Right lobe of liver (tissue), 6 donors: ENCODE results near the gene CACNA1D. TPM values are rescaled to one million over a fixed set of nuclear protein-coding genes. Genes with fewer than 3 reads are reported as not detected.

Source experiments
- ATAC-seq, 4 donors: fragments of 200-7000 bp; cut with Tn5 transposase; one replicate each; pipeline ENCODE4 v1.9.1; 2020; ENCODE audit warnings: mild to moderate bottlenecking in 4 of 4, moderate library complexity in 4 of 4
- DNase-seq, 3 donors: peaks; one replicate each; pipeline ENCODE4 v3.0.0-alpha.2; 2020
- H3K27ac ChIP-seq, 3 donors: fragments of 200-600 bp; one replicate each; pipeline ENCODE4 v1.8.0; 2022
- H3K27me3 ChIP-seq, 2 donors: fragments of 200-600 bp; one replicate each; pipeline ENCODE4 v1.8.0; 2022
- H3K36me3 ChIP-seq, 4 donors: fragments of 200-600 bp; sonication (generic) in 1 of 4; one replicate each; pipeline versions ENCODE4 v1.5.1 to v1.8.0; 2017 to 2022; ENCODE audit warnings: control low read depth in 1 of 4
- H3K4me1 ChIP-seq, 4 donors: fragments of 200-600 bp; sonication (generic) in 1 of 4; one replicate each; pipeline versions ENCODE4 v1.5.1 to v1.8.0; 2017 to 2022; ENCODE audit warnings: control low read depth in 1 of 4
- H3K4me3 ChIP-seq, 3 donors: fragments of 200-600 bp; one replicate each; pipeline ENCODE4 v1.8.0; 2022
- H3K9me3 ChIP-seq, 4 donors: fragments of 200-600 bp; sonication (generic) in 1 of 4; one replicate each; pipeline versions ENCODE4 v1.5.1 to v1.8.0; 2017 to 2022; ENCODE audit warnings: control low read depth in 1 of 4
- CTCF ChIP-seq, 4 donors: fragments of 200-600 bp in 3 of 4; fragments of 450-650 bp in 1 of 4; IDR thresholded peaks; one replicate each; pipeline versions ENCODE4 v1.5.1 to v1.8.0; 2016 to 2022; ENCODE audit warnings: antibody characterized with exemption in 4 of 4, mild to moderate bottlenecking in 2 of 4
- POLR2A ChIP-seq: fragments of 450-650 bp; IDR thresholded peaks from one replicate; pipeline ENCODE4 v1.6.1; 2017; ENCODE audit warnings: antibody characterized with exemption, mild to moderate bottlenecking
- WGBS: methylation state at CpG from one replicate; pipeline ENCODE4 v1.1.6; 2018; ENCODE audit warnings: low coverage, low lambda C conversion rate; ENCODE audit not compliant: insufficient coverage; ENCODE audit errors: missing lambda C conversion rate; 5-methylcytosine and 5-hydroxymethylcytosine counted together
- intact Hi-C, 2 donors: fragments of 100-400 bp; cut with DNase I; formaldehyde crosslinking; loops; one replicate each; pipeline versions ENCODE4 v1.11.2 to v1.14.1; 2022
- total RNA-seq, 6 experiments: library from RNA; depleted of rRNA in 2 of 6; stranded (reverse); fragments of >200 nt in 2 of 6; fragmentation: NEBNext Ultra II Directional in 3 of 6; extraction: Animal tissue kit (Norgen Biotek cat#: 25700) in 3 of 6; gene quantifications; one replicate each; pipeline versions ENCODE4 v1.1.0 to v1.2.4, GENCODE V29; 2016 to 2023
- donor health status: DM: no; HTN: yes; CAD: no.
- donor health status: DM: no; HTN: no; CAD: no.
- donor health status: DM: no; HTN: no; CAD: no.
- donor health status: DM: no; HTN: yes; CAD: no.
- donor health status: DM: no; HTN: yes; CAD: no.

CACNA1D gene
- total RNA-seq, 6 experiments from 2014 or later = 5.5 to 12.7 (median 9.3) TPM

GRCh38 chr3:53671961-53672299, 177.5 kb downstream of the CACNA1D start:
- no CpG with 5 or more reads among the region's 1 CpG for WGBS
- ATAC-seq = no peak
- intact Hi-C loops = no loop called here
- peaks cover 0 to 2% (median 0%) of the 10 kb centered on the region in 4 donors for H3K9me3 ChIP-seq
- H3K4me3 ChIP-seq = no peak overlapping the region
- no peaks in the 10 kb centered on the region for H3K36me3 ChIP-seq
- H3K4me1 ChIP-seq = no peaks in the 10 kb centered on the region
- no peaks in the 10 kb centered on the region for H3K27me3 ChIP-seq
- TF ChIP-seq CTCF (IDR thresholded peaks at IDR 0.05) (no peak), POLR2A (no peak)
- no peak overlapping the region for H3K27ac ChIP-seq
- no peak for DNase-seq

GRCh38 chr3:53672981-53673380, 178.6 kb downstream of the CACNA1D start:
- 88% methylated on average over 5 of the region's 5 CpGs for WGBS
- ATAC-seq = no peak

GRCh38 chr3:53673722-53674350, 179.4 kb downstream of the CACNA1D start:
- Histone ChIP-seq H3K9me3 (no peaks in the 10 kb centered on the region), H3K27ac (no peak overlapping the region), H3K4me3 (no peak overlapping the region), H3K36me3 (no peaks in the 10 kb centered on the region), H3K4me1 (no peaks in the 10 kb centered on the region), H3K27me3 (no peaks in the 10 kb centered on the region)
- 75% methylated on average over 10 of the region's 10 CpGs for WGBS
- no peak for TF ChIP-seq CTCF (IDR thresholded peaks at IDR 0.05)
- TF ChIP-seq POLR2A = no peak
- intact Hi-C loops = no loop called here
- ATAC-seq = no peak
- no peak for DNase-seq

More at GRCh38 chr3:53672981-53673380, 178.6 kb downstream of the CACNA1D start:
- no peak for DNase-seq
- no peak for TF ChIP-seq CTCF (IDR thresholded peaks at IDR 0.05)
- no peak for TF ChIP-seq POLR2A
- no peak overlapping the region for H3K4me3 ChIP-seq
- H3K27me3 ChIP-seq = no peaks in the 10 kb centered on the region
- intact Hi-C loops = no loop called here
- H3K36me3 ChIP-seq = no peaks in the 10 kb centered on the region
- no peak overlapping the region for H3K27ac ChIP-seq
- no peaks in the 10 kb centered on the region for H3K9me3 ChIP-seq
- H3K4me1 ChIP-seq = no peaks in the 10 kb centered on the region

GRCh38 chr3:53674582-53674981, 180.2 kb downstream of the CACNA1D start:
- ATAC-seq (no peak), DNase-seq (no peak)
- intact Hi-C loops = no loop called here
- no peaks in the 10 kb centered on the region for H3K9me3 ChIP-seq
- WGBS = 67% methylated on average over 1 of the region's 8 CpGs
- no peaks in the 10 kb centered on the region for H3K27me3 ChIP-seq
- H3K4me3 ChIP-seq = no peak overlapping the region
- no peaks in the 10 kb centered on the region for H3K4me1 ChIP-seq
- TF ChIP-seq POLR2A (no peak), CTCF (IDR thresholded peaks at IDR 0.05) (no peak)
- H3K27ac ChIP-seq = no peak overlapping the region
- no peaks in the 10 kb centered on the region for H3K36me3 ChIP-seq
